Neural crest cell (in vitro differentiated cells): ENCODE data around the gene TCP10L. TPM values are rescaled to one million over a fixed set of nuclear protein-coding genes. Genes with fewer than 3 reads are reported as not detected.
A peak's percentile ranks its signal among the peaks of the same experiment; 100 is the strongest.
"Not testable (repeated sequence)": the region's sequence is repeated elsewhere in the genome, so short reads cannot be mapped to it uniquely, and the experiment has no call there.

ENCODE experiments used
- DNase-seq: peaks from one replicate; pipeline ENCODE4 v3.0.0; 2021; ENCODE audit warnings: low read depth, mixed read lengths, low spot score
- H3K27ac Mint-ChIP-seq: one replicate; pipeline ENCODE4 v1.8.0; 2021; ENCODE audit warnings: mild to moderate bottlenecking, mixed read lengths; ENCODE audit not compliant: unreplicated experiment
- H3K27me3 Mint-ChIP-seq: 2 replicates; pipeline ENCODE4 v1.8.0; 2021; ENCODE audit warnings: low read depth, mild to moderate bottlenecking, mixed read lengths
- H3K36me3 Mint-ChIP-seq: 2 replicates; pipeline ENCODE4 v1.8.0; 2021; ENCODE audit warnings: low read depth, mild to moderate bottlenecking, mixed read lengths
- H3K4me1 Mint-ChIP-seq: 2 replicates; pipeline ENCODE4 v1.8.0; 2021; ENCODE audit warnings: mixed read lengths
- H3K4me3 Mint-ChIP-seq: one replicate; pipeline ENCODE4 v1.8.0; 2021; ENCODE audit warnings: mild to moderate bottlenecking, mixed read lengths
- H3K9me3 Mint-ChIP-seq: 2 replicates; pipeline ENCODE4 v1.8.0; 2021; ENCODE audit warnings: mixed read lengths
- CTCF ChIP-seq: fragments of 200-600 bp; sonication (generic); conservative IDR thresholded peaks from 2 replicates; pipeline ENCODE4 v1.5.0; 2021; ENCODE audit warnings: antibody characterized with exemption, mild to moderate bottlenecking
- total RNA-seq: library from RNA; stranded (reverse); gene quantifications from 2 replicates; pipeline ENCODE4 v1.2.1, GENCODE V29; 2021

TCP10L gene
- total RNA-seq, 1 donor from 2014 or later = 1.7 TPM

- Mint-ChIP-seq H3K9me3 (no peaks in the 10 kb centered on the region), H3K4me3 (peak within 1 kb of the TSS; percentile 98), H3K36me3 (no peaks in the 10 kb centered on the region), H3K27ac (peak within 1 kb of the TSS; percentile 100), H3K27me3 (peaks cover 29% of the 10 kb centered on the region), H3K4me1 (peaks cover 7% of the 10 kb centered on the region)
- peak; percentile 70 for DNase-seq
- TF ChIP-seq CTCF = no peak
These were observed 27.0 kb upstream of the TCP10L start, which contains the start of gene CFAP298 for GRCh38 chr21:32612075-32612998. Gene CFAP298, minus strand, starts transcription at chr21:32612377. Its CDS starts 134 bp downstream, at chr21:32612243.

GRCh38 chr21:32611471-32611997 is 26.2 kb upstream of the TCP10L start:
- Mint-ChIP-seq H3K36me3 (no peaks in the 10 kb centered on the region), H3K4me1 (peaks cover 7% of the 10 kb centered on the region), H3K27me3 (peaks cover 25% of the 10 kb centered on the region), H3K27ac (peak overlapping the region; percentile 100), H3K4me3 (peak overlapping the region; percentile 98), H3K9me3 (no peaks in the 10 kb centered on the region)
- peak; percentile 22 for DNase-seq
- TF ChIP-seq CTCF = no peak

GRCh38 chr21:32610940-32611339 is 25.6 kb upstream of the TCP10L start:
- not testable (repeated sequence) for H3K36me3 Mint-ChIP-seq

GRCh38 chr21:32608851-32609250 is 23.5 kb upstream of the TCP10L start:
- no peak overlapping the region for H3K27ac Mint-ChIP-seq
- DNase-seq = no peak

More at GRCh38 chr21:32610940-32611339, 25.6 kb upstream of the TCP10L start:
- not testable (repeated sequence) for H3K9me3 Mint-ChIP-seq, H3K27ac Mint-ChIP-seq, DNase-seq, H3K4me1 Mint-ChIP-seq
- peaks cover 19% of the 10 kb centered on the region for H3K27me3 Mint-ChIP-seq
- peak overlapping the region; percentile 76 for H3K4me3 Mint-ChIP-seq

GRCh38 chr21:32605469-32605868 is 20.1 kb upstream of the TCP10L start:
- no peak for TF ChIP-seq CTCF
- H3K36me3 Mint-ChIP-seq = peaks cover 2% of the 10 kb centered on the region
- no peaks in the 10 kb centered on the region for H3K9me3 Mint-ChIP-seq
- DNase-seq = no peak
- no peaks in the 10 kb centered on the region for H3K27me3 Mint-ChIP-seq
- H3K27ac Mint-ChIP-seq = no peak overlapping the region
- peaks cover 3% of the 10 kb centered on the region for H3K4me1 Mint-ChIP-seq
- H3K4me3 Mint-ChIP-seq = no peak overlapping the region

More at GRCh38 chr21:32608851-32609250, 23.5 kb upstream of the TCP10L start:
- Mint-ChIP-seq H3K4me3 (peak overlapping the region; percentile 6), H3K4me1 (peaks cover 7% of the 10 kb centered on the region), H3K9me3 (no peaks in the 10 kb centered on the region), H3K36me3 (peaks cover 2% of the 10 kb centered on the region), H3K27me3 (peaks cover 3% of the 10 kb centered on the region)
- no peak for TF ChIP-seq CTCF

- H3K27me3 Mint-ChIP-seq = no peaks in the 10 kb centered on the region
- no peak overlapping the region for H3K27ac Mint-ChIP-seq
- no peak overlapping the region for H3K4me3 Mint-ChIP-seq
- no peak for DNase-seq
- peaks cover 3% of the 10 kb centered on the region for H3K4me1 Mint-ChIP-seq
- TF ChIP-seq CTCF = no peak
- peaks cover 2% of the 10 kb centered on the region for H3K36me3 Mint-ChIP-seq
- no peaks in the 10 kb centered on the region for H3K9me3 Mint-ChIP-seq
These were observed 19.1 kb upstream of the TCP10L start for GRCh38 chr21:32604464-32604863.
